Measurements from ENCODE around the gene ZNF483. TPM values are rescaled to one million over a fixed set of nuclear protein-coding genes. Genes with fewer than 3 reads are reported as not detected.
A peak's percentile ranks its signal among the peaks of the same experiment; 100 is the strongest.
"Not testable (repeated sequence)": the region's sequence is repeated elsewhere in the genome, so short reads cannot be mapped to it uniquely, and the experiment has no call there.

Gene ZNF483
- total RNA-seq, 5 donors from 2014 or later (not counting 1 experiment from before 2014, with no cell fraction given) = 13.5 to 21.5 (median 16.5) TPM

DNA sequence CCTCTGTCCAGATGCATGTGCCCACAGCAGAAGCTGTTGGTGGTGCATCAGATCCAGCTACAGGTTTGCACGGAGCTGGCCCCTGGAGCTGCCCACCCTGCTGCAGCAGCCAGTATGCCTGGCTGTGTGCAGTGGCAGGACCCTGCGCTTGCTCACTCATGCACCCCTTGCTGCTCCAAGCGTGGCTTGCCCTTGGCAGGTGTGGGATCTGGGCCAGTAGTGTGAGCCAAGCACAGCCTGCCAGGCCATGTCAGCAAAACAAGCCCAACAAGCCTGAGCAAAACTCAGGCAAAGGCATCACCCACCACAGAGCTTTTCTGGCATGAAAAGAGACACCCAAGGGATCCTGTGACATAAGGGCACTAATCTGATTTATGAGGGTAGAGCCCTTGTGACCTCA is 22.5 kb upstream of the ZNF483 start:
- no peak for ATAC-seq (replicated peaks in 1 of 4)
- H3K4me1 ChIP-seq (ENCODE audit: control insufficient read depth in 1 of 2, extremely low read depth in 1 of 2, insufficient read depth in 2 of 2, low read length in 2 of 2) = no peaks in the 10 kb centered on the region
- H3K36me3 Mint-ChIP-seq = no peaks in the 10 kb centered on the region
- WGBS (ENCODE audit: insufficient coverage) = 90% methylated on average over 3 of the region's 3 CpGs
- no peaks in the 10 kb centered on the region for H3K9me3 Mint-ChIP-seq
- no peaks in the 10 kb centered on the region for H3K9me3 ChIP-seq
- H3K27me3 ChIP-seq (replicated peaks in 1 of 2; ENCODE audit: control insufficient read depth in 2 of 2, extremely low read depth in 1 of 2, insufficient read depth in 2 of 2, low read length in 1 of 2) = peaks cover 0 to 13% of the 10 kb centered on the region in 2 experiments
- no peak overlapping the region for H3K4me3 ChIP-seq (ENCODE audit: control insufficient read depth in 1 of 2, extremely low read depth in 1 of 2, low read length in 1 of 2)
- H3K27ac Mint-ChIP-seq = no peak overlapping the region
- POLR2A ChIA-PET = no interaction called here
- CTCF ChIA-PET = interaction anchor here in 1 of 2 donors (0.5 kb wide), 1 partner anchor 9 kb away, joined by 3 read pairs; no protein-coding TSS in a partner anchor
- H3K4me3 Mint-ChIP-seq = no peak overlapping the region
- no peaks in the 10 kb centered on the region for H3K36me3 ChIP-seq (ENCODE audit: control insufficient read depth in 2 of 2, extremely low read depth in 1 of 2, insufficient read depth in 1 of 2, low read length in 1 of 2)
- H3K27ac ChIP-seq (ENCODE audit: low read length) = no peak overlapping the region
- DNase-seq = no peak
- H3K4me1 Mint-ChIP-seq = no peaks in the 10 kb centered on the region
- peaks cover 3 to 6% of the 10 kb centered on the region in 2 donors for H3K27me3 Mint-ChIP-seq

DNA sequence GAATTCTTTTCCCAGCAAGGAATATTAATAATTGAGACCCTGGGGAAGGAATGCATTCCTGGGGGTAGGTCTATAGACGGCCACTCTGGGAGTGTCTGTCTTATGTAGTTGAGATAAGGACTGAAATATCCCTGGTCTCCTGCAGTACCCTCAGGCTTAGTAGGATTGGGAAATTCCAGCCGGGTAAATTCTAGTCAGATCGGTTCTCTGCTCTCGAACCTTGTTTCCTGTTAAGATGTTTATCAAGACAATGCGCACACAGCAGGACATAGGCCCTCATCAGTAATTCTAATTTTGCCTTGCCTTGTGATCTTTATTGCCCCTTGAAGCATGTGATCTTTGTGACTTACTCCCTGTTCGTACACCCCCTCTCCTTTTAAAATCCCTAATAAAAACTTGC is 13.4 kb upstream of the ZNF483 start:
- H3K9me3 ChIP-seq; H3K4me1 Mint-ChIP-seq; ATAC-seq (replicated peaks in 1 of 4); H3K4me3 Mint-ChIP-seq; H3K27me3 ChIP-seq (replicated peaks in 1 of 2; ENCODE audit: control insufficient read depth in 2 of 2, extremely low read depth in 1 of 2, insufficient read depth in 2 of 2, low read length in 1 of 2); H3K4me1 ChIP-seq (ENCODE audit: control insufficient read depth in 1 of 2, extremely low read depth in 1 of 2, insufficient read depth in 2 of 2, low read length in 2 of 2); H3K27ac Mint-ChIP-seq; POLR2A ChIA-PET; H3K27ac ChIP-seq (ENCODE audit: low read length); H3K36me3 Mint-ChIP-seq; H3K4me3 ChIP-seq (ENCODE audit: control insufficient read depth in 1 of 2, extremely low read depth in 1 of 2, low read length in 1 of 2); H3K36me3 ChIP-seq (ENCODE audit: control insufficient read depth in 2 of 2, extremely low read depth in 1 of 2, insufficient read depth in 1 of 2, low read length in 1 of 2); DNase-seq; H3K27me3 Mint-ChIP-seq; CTCF ChIA-PET: not testable (repeated sequence)
- WGBS (ENCODE audit: insufficient coverage) = 84% methylated on average over 2 of the region's 6 CpGs
- peaks cover 0 to 15% (median 14%) of the 10 kb centered on the region in 3 donors for H3K9me3 Mint-ChIP-seq

DNA sequence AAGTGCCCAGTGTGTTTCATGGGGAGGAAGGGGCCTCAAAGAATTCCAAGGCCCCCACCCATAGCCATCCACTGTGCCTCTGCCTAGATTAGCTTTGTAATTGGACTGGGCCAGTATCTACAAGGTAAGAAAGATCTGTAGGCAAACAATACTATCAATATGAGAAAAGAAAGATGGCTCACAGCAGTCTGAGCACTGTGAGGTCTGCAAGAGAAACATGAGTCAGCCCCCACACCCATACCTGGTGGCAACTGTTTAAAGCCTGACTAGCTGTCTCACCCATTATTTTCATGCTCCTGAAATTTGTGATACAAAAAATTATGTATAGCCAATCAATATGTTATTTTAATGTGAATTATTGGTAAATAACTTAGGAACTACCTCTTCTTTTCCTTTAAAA is 10.0 kb upstream of the ZNF483 start:
- Mint-ChIP-seq H3K4me3 (no peak overlapping the region), H3K27ac (no peak overlapping the region), H3K4me1 (no peaks in the 10 kb centered on the region), H3K36me3 (peaks cover 5% of the 10 kb centered on the region), H3K9me3 (peaks cover 0 to 15% (median 14%) of the 10 kb centered on the region in 3 donors), H3K27me3 (peaks cover 4 to 8% of the 10 kb centered on the region in 2 donors)
- Histone ChIP-seq H3K36me3 (ENCODE audit: control insufficient read depth in 2 of 2, extremely low read depth in 1 of 2, insufficient read depth in 1 of 2, low read length in 1 of 2) (no peaks in the 10 kb centered on the region), H3K27me3 (replicated peaks in 1 of 2; ENCODE audit: control insufficient read depth in 2 of 2, extremely low read depth in 1 of 2, insufficient read depth in 2 of 2, low read length in 1 of 2) (peaks cover 0 to 2% of the 10 kb centered on the region in 2 experiments), H3K4me3 (ENCODE audit: control insufficient read depth in 1 of 2, extremely low read depth in 1 of 2, low read length in 1 of 2) (no peak overlapping the region), H3K4me1 (ENCODE audit: control insufficient read depth in 1 of 2, extremely low read depth in 1 of 2, insufficient read depth in 2 of 2, low read length in 2 of 2) (no peaks in the 10 kb centered on the region), H3K27ac (ENCODE audit: low read length) (no peak overlapping the region), H3K9me3 (no peaks in the 10 kb centered on the region)
- no peak for DNase-seq
- no peak for ATAC-seq (replicated peaks in 1 of 4)
- POLR2A ChIA-PET = no interaction called here
- CTCF ChIA-PET = no interaction called here

DNA sequence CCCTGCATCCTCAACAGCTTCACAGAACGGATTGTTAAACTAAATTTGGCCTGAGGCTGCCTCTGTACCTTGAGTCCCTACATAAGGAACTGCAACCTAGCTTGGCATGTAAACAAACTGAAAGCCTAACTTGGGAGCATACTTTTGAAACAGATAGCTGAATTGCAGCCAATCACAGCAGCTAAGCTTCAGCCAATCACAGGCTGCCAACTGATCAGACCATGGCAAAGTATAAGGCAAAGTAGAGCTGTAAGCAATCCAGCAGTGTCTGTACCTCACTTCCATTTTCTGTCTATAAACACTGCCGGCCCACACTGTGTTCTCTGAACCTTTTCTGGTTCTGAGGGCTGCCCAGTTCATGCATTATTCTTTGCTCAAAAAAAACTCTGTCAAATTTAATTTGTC is 8.9 kb upstream of the ZNF483 start:
- ChIA-PET POLR2A (interaction anchor here in 1 of 2 donors (0.6 kb wide), 1 partner anchor 1705 kb away, joined by 6 read pairs; the partner anchor contains the start of genes FKBP15 and SLC31A1), CTCF (interaction anchor here in 1 of 2 donors (0.5 kb wide), 1 partner anchor 177 kb away, joined by 4 read pairs; no protein-coding TSS in a partner anchor)
- H3K4me1 ChIP-seq (ENCODE audit: control insufficient read depth in 1 of 2, extremely low read depth in 1 of 2, insufficient read depth in 2 of 2, low read length in 2 of 2) = no peaks in the 10 kb centered on the region
- Mint-ChIP-seq H3K9me3 (peaks cover 0 to 9% (median 9%) of the 10 kb centered on the region in 3 donors), H3K4me1 (no peaks in the 10 kb centered on the region), H3K27ac (no peak overlapping the region), H3K36me3 (peaks cover 5% of the 10 kb centered on the region), H3K27me3 (peaks cover 3% of the 10 kb centered on the region in 2 donors), H3K4me3 (no peak overlapping the region)
- no peak overlapping the region for H3K27ac ChIP-seq (ENCODE audit: low read length)
- H3K36me3 ChIP-seq (ENCODE audit: control insufficient read depth in 2 of 2, extremely low read depth in 1 of 2, insufficient read depth in 1 of 2, low read length in 1 of 2) = no peaks in the 10 kb centered on the region
- ATAC-seq (replicated peaks in 1 of 4) (no peak), DNase-seq (no peak)
- no peaks in the 10 kb centered on the region for H3K9me3 ChIP-seq
- no peak overlapping the region for H3K4me3 ChIP-seq (ENCODE audit: control insufficient read depth in 1 of 2, extremely low read depth in 1 of 2, low read length in 1 of 2)
- WGBS (ENCODE audit: insufficient coverage) = 83% methylated on average over 2 of the region's 2 CpGs
- H3K27me3 ChIP-seq (replicated peaks in 1 of 2; ENCODE audit: control insufficient read depth in 2 of 2, extremely low read depth in 1 of 2, insufficient read depth in 2 of 2, low read length in 1 of 2) = peaks cover 0 to 2% of the 10 kb centered on the region in 2 experiments

DNA sequence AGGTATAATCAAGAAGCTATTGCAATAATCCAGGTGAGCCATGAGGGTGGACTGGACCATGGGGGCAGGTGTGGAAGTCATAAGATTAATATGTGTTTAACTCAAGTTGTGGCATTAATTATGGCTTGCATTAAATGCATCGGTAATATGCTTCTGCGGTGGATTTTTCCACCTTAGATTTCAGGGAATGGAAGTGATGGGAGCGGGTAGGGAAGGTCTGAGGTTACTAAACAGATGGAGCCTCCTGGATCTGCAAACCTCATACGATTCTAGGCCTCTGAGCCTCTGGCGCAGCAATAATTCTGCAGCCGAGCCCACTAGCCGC is 286 bp upstream of the ZNF483 start:
- 49% methylated on average over 6 of the region's 7 CpGs for WGBS (ENCODE audit: insufficient coverage)
- Mint-ChIP-seq H3K36me3 (peaks cover 13% of the 10 kb centered on the region), H3K4me1 (peaks cover 25 to 31% (median 29%) of the 10 kb centered on the region in 3 donors), H3K9me3 (no peaks in the 10 kb centered on the region), H3K27me3 (peaks cover 3 to 4% of the 10 kb centered on the region in 2 donors), H3K4me3 (peak overlapping the region; percentile 79 to 94 (median 92)), H3K27ac (peak overlapping the region; percentile 66 to 95)
- Histone ChIP-seq H3K9me3 (no peaks in the 10 kb centered on the region), H3K36me3 (ENCODE audit: control insufficient read depth in 2 of 2, extremely low read depth in 1 of 2, insufficient read depth in 1 of 2, low read length in 1 of 2) (no peaks in the 10 kb centered on the region), H3K4me1 (ENCODE audit: control insufficient read depth in 1 of 2, extremely low read depth in 1 of 2, insufficient read depth in 2 of 2, low read length in 2 of 2) (peaks cover 0 to 14% of the 10 kb centered on the region in 2 experiments), H3K27me3 (replicated peaks in 1 of 2; ENCODE audit: control insufficient read depth in 2 of 2, extremely low read depth in 1 of 2, insufficient read depth in 2 of 2, low read length in 1 of 2) (peaks cover 2% of the 10 kb centered on the region in 2 experiments), H3K27ac (ENCODE audit: low read length) (peak overlapping the region; percentile 81), H3K4me3 (ENCODE audit: control insufficient read depth in 1 of 2, extremely low read depth in 1 of 2, low read length in 1 of 2) (peak overlapping the region; percentile 75 to 92)
- peak in 1 of 35 experiments; percentile 4 for DNase-seq
- POLR2A ChIA-PET = interaction anchor here in 1 of 2 donors (0.5 to 0.6 kb wide), 3 partner anchors 19 to 855 kb away, joined by 3 to 11 read pairs (median 6); partner anchors contain the start of gene HSDL2
- ATAC-seq (replicated peaks in 1 of 4) = no peak
- CTCF ChIA-PET = no interaction called here

DNA sequence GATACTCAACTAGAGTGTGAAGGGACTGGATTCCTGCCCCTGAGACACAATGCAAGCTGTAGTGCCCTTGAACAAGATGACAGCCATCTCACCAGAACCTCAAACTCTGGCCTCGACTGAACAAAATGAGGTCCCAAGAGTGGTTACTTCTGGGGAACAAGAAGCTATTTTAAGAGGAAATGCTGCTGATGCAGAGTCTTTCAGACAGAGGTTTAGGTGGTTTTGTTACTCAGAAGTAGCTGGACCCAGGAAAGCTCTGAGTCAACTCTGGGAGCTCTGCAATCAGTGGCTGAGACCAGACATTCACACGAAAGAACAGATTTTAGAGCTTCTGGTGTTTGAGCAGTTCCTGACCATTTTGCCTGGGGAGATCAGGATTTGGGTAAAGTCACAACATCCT is 2.4 kb downstream of the ZNF483 start:
- Histone ChIP-seq H3K9me3 (no peaks in the 10 kb centered on the region), H3K36me3 (ENCODE audit: control insufficient read depth in 2 of 2, extremely low read depth in 1 of 2, insufficient read depth in 1 of 2, low read length in 1 of 2) (no peaks in the 10 kb centered on the region), H3K4me3 (ENCODE audit: control insufficient read depth in 1 of 2, extremely low read depth in 1 of 2, low read length in 1 of 2) (no peak overlapping the region), H3K27ac (ENCODE audit: low read length) (no peak overlapping the region), H3K4me1 (ENCODE audit: control insufficient read depth in 1 of 2, extremely low read depth in 1 of 2, insufficient read depth in 2 of 2, low read length in 2 of 2) (peaks cover 0 to 14% of the 10 kb centered on the region in 2 experiments), H3K27me3 (replicated peaks in 1 of 2; ENCODE audit: control insufficient read depth in 2 of 2, extremely low read depth in 1 of 2, insufficient read depth in 2 of 2, low read length in 1 of 2) (peaks cover 0 to 2% of the 10 kb centered on the region in 2 experiments)
- WGBS (ENCODE audit: insufficient coverage) = 80% methylated on average over 1 of the region's 2 CpGs
- Mint-ChIP-seq H3K4me3 (no peak overlapping the region), H3K4me1 (peaks cover 25 to 31% (median 29%) of the 10 kb centered on the region in 3 donors), H3K27me3 (peaks cover 0 to 4% of the 10 kb centered on the region in 2 donors), H3K36me3 (peaks cover 28% of the 10 kb centered on the region), H3K9me3 (peaks cover 0 to 3% (median 0%) of the 10 kb centered on the region in 3 donors), H3K27ac (no peak overlapping the region)
- POLR2A ChIA-PET = no interaction called here
- ATAC-seq (replicated peaks in 1 of 4) (no peak), DNase-seq (no peak)
- CTCF ChIA-PET = no interaction called here
